PC-9 (cell line): ENCODE data around the gene CHD5. TPM values are rescaled to one million over a fixed set of nuclear protein-coding genes. Genes with fewer than 3 reads are reported as not detected.
A peak's percentile ranks its signal among the peaks of the same experiment; 100 is the strongest.

Source experiments
- BruUV-seq: library from RNA; stranded (reverse); fragments of 400-500 nt; replicated peaks from 2 replicates; lab custom pipeline; 2021; lab: Mats Ljungman, UMichigan
- CTCF ChIA-PET: fragments of 300-600 bp; sonication (Branson Sonifier 250); formaldehyde crosslinking; loops from one replicate; lab custom pipeline; 2022; ENCODE audit warnings: antibody characterized with exemption; lab: Charles Lee
- POLR2A ChIA-PET: fragments of 300-600 bp; sonication (Branson Sonifier 250); formaldehyde crosslinking; loops from one replicate; lab custom pipeline; 2022; ENCODE audit warnings: antibody characterized with exemption; ENCODE audit not compliant: unreplicated experiment; lab: Charles Lee
- DNase-seq, 2 experiments: peaks; one replicate each; pipeline versions ENCODE4 v3.0.0 to v3.0.0-alpha.2; 2015 to 2022; ENCODE audit warnings: mixed read lengths in 1 of 2
- H2AFZ ChIP-seq: fragments of 200-600 bp; sonication (generic); 2 replicates; pipeline ENCODE4 v1.8.1; 2017; ENCODE audit warnings: antibody characterized with exemption
- H3F3A ChIP-seq: fragments of 200-600 bp; sonication (generic); 2 replicates; pipeline ENCODE4 v1.8.1; 2017; ENCODE audit warnings: antibody characterized with exemption, mild to moderate bottlenecking, low read depth; ENCODE audit not compliant: insufficient read depth
- H3K27ac ChIP-seq: fragments of 200-600 bp; sonication (generic); 2 replicates; pipeline ENCODE4 v1.6.1; 2016; ENCODE audit warnings: mixed run types
- H3K27me3 ChIP-seq: fragments of 200-600 bp; sonication (generic); 2 replicates; pipeline ENCODE4 v1.6.1; 2016; ENCODE audit warnings: low read depth, mixed run types; ENCODE audit not compliant: insufficient read depth
- H3K36me3 ChIP-seq: fragments of 200-600 bp; sonication (generic); 2 replicates; pipeline ENCODE4 v1.6.1; 2016; ENCODE audit warnings: low read depth, mixed run types
- H3K4me1 ChIP-seq: fragments of 200-600 bp; sonication (generic); replicated peaks from 2 replicates; pipeline ENCODE4 v1.6.1; 2016; ENCODE audit warnings: mixed run types; ENCODE audit not compliant: insufficient read depth
- H3K4me2 ChIP-seq: fragments of 200-600 bp; sonication (generic); 2 replicates; pipeline ENCODE4 v1.6.1; 2017; ENCODE audit warnings: mixed run types
- H3K4me3 ChIP-seq: fragments of 200-600 bp; sonication (generic); 2 replicates; pipeline ENCODE4 v1.6.1; 2016; ENCODE audit warnings: mixed run types
- H3K79me2 ChIP-seq: fragments of 200-600 bp; sonication (generic); 2 replicates; pipeline ENCODE4 v1.6.1; 2017; ENCODE audit warnings: low read depth, mixed run types
- H3K9me2 ChIP-seq: fragments of 200-600 bp; sonication (generic); 2 replicates; pipeline ENCODE4 v1.8.1; 2017; ENCODE audit warnings: mild to moderate bottlenecking; ENCODE audit not compliant: insufficient read depth
- H3K9me3 ChIP-seq: fragments of 200-600 bp; sonication (generic); 2 replicates; pipeline ENCODE4 v1.8.1; 2016; ENCODE audit warnings: low read depth; ENCODE audit not compliant: insufficient read depth
- H4K20me1 ChIP-seq: fragments of 200-600 bp; sonication (generic); 2 replicates; pipeline ENCODE4 v1.8.1; 2017; ENCODE audit not compliant: insufficient read depth
- EZH2 ChIP-seq: fragments of 200-600 bp; sonication (generic); IDR thresholded peaks from 2 replicates; pipeline ENCODE4 v1.8.0; 2017; ENCODE audit warnings: antibody characterized with exemption, low read depth
- intact Hi-C: fragments of 100-400 bp; cut with micrococcal nuclease; formaldehyde crosslinking; loops from one replicate; pipeline ENCODE4 v1.10.0; 2022; ENCODE audit not compliant: unreplicated experiment
- total RNA-seq: library from RNA; stranded (reverse); gene quantifications from 2 replicates; pipeline ENCODE4 v1.2.3, GENCODE V29; 2021
- TF ChIP-seq, protein P1 (sequence below): fragments of 200-600 bp; sonication (generic); conservative IDR thresholded peaks from 2 replicates; pipeline ENCODE4 v1.6.1; 2017; ENCODE audit warnings: mixed run types, antibody characterized with exemption, mild to moderate bottlenecking, moderate library complexity

The CHD5 gene
- total RNA-seq, 1 experiment from 2014 or later, result 0.50 TPM

DNA sequence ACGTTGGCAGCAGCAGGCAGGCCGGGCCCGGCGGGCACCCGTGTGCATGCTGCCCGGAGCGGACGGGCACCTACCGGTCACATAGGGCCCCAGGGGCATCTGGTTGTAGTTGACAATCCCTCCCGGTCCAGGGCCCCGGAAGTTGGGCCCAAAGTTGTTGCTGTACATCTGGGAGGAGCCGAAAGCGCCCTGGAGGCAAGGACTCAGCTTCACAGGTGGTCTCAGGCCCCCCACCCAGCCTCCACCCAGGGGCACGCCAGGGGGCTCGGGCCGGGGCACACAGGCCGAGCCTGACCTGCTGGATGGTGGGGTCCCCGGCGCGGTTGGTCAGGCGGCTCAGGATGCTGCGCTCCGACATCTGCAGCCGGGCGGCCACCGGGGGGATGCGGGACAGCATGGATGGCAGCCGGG is 73.8 kb downstream of the CHD5 start:
- intact Hi-C loops, result no loop called here
- ChIA-PET CTCF (interaction anchor here (0.7 kb wide), 1 partner anchor 25 kb away, joined by 3 read pairs; no protein-coding TSS in a partner anchor), POLR2A (no interaction called here)
- Histone ChIP-seq H3F3A (no peaks in the 10 kb centered on the region), H3K9me3 (no peaks in the 10 kb centered on the region), H2AFZ (no peak overlapping the region), H3K27me3 (peaks cover 13% of the 10 kb centered on the region; the same call in 1 of the 2 replicates), H3K4me3 (no peak overlapping the region), H3K27ac (no peak overlapping the region), H3K79me2 (no peaks in the 10 kb centered on the region), H3K4me1 (no peaks in the 10 kb centered on the region), H3K36me3 (no peaks in the 10 kb centered on the region), H4K20me1 (no peaks in the 10 kb centered on the region), H3K9me2 (no peaks in the 10 kb centered on the region), H3K4me2 (no peak overlapping the region)
- DNase-seq, result no peak
- no TSS peak for BruUV-seq
- no peak for TF ChIP-seq EZH2
- TF ChIP-seq, protein P1, sequence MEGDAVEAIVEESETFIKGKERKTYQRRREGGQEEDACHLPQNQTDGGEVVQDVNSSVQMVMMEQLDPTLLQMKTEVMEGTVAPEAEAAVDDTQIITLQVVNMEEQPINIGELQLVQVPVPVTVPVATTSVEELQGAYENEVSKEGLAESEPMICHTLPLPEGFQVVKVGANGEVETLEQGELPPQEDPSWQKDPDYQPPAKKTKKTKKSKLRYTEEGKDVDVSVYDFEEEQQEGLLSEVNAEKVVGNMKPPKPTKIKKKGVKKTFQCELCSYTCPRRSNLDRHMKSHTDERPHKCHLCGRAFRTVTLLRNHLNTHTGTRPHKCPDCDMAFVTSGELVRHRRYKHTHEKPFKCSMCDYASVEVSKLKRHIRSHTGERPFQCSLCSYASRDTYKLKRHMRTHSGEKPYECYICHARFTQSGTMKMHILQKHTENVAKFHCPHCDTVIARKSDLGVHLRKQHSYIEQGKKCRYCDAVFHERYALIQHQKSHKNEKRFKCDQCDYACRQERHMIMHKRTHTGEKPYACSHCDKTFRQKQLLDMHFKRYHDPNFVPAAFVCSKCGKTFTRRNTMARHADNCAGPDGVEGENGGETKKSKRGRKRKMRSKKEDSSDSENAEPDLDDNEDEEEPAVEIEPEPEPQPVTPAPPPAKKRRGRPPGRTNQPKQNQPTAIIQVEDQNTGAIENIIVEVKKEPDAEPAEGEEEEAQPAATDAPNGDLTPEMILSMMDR, result no peak

DNA sequence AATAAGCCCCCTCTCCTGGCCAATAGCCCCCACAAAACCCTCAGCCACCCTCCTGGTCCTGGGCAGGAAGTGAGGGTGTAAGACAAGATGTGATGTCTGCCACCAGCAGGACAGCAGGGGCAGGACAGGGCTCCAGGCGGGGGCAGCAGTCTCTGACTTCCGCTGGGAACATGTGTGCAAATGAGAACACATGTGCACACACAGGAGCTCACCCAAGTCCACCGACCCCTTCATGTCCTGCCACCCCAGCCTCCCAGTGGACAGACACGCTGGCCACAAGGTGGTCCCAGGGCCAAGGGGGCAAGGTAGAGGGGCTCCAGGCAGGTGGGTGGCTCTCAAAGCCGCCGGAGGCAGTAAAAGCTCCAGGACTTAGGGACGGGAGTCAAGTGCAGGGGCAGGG is 74.4 kb downstream of the CHD5 start:
- Histone ChIP-seq H3F3A (no peaks in the 10 kb centered on the region), H3K4me3 (no peak overlapping the region), H3K4me2 (no peak overlapping the region), H3K9me2 (no peaks in the 10 kb centered on the region), H3K36me3 (no peaks in the 10 kb centered on the region), H2AFZ (no peak overlapping the region), H3K27ac (no peak overlapping the region), H3K79me2 (no peaks in the 10 kb centered on the region), H4K20me1 (no peaks in the 10 kb centered on the region), H3K9me3 (no peaks in the 10 kb centered on the region), H3K27me3 (peaks cover 13% of the 10 kb centered on the region; the same call in 1 of the 2 replicates), H3K4me1 (no peaks in the 10 kb centered on the region)
- no TSS peak for BruUV-seq
- intact Hi-C loops, result no loop called here
- POLR2A ChIA-PET, result no interaction called here
- no peak for DNase-seq
- TF ChIP-seq, protein P1, result no peak
- TF ChIP-seq EZH2, result no peak
- CTCF ChIA-PET, result interaction anchor here (0.7 to 1.0 kb wide), 2 partner anchors 26 to 139 kb away, joined by 3 to 10 read pairs; no protein-coding TSS in a partner anchor

DNA sequence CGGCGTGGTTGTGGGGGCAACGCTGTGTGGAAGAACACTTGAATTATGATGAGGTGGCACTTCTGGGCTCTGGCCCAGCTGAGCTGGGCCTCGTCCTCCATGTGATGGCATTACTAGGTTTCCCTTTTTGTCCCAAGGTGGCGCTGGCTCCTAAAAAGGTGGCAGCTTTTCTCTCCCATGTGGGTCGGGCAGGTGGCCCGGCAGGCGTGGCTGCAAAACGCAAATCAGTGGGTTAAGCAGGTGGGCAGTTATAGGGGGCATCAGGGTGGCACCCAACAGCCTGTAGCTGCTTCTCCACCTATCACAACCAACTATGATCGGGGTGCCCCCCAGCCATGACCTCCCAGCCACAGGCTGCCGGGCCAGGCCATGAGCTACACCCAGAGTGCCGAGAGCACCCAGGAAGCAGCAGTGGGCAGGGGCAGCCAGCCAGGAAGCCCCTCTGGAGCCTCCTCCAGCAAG is 74.9 kb downstream of the CHD5 start:
- Histone ChIP-seq H4K20me1 (no peaks in the 10 kb centered on the region), H3K27me3 (peaks cover 13% of the 10 kb centered on the region; the same call in 1 of the 2 replicates), H3K36me3 (no peaks in the 10 kb centered on the region), H2AFZ (no peak overlapping the region), H3F3A (no peaks in the 10 kb centered on the region), H3K27ac (no peak overlapping the region), H3K9me3 (no peaks in the 10 kb centered on the region), H3K4me1 (no peaks in the 10 kb centered on the region), H3K9me2 (no peaks in the 10 kb centered on the region), H3K79me2 (no peaks in the 10 kb centered on the region), H3K4me3 (no peak overlapping the region), H3K4me2 (no peak overlapping the region)
- TF ChIP-seq EZH2, result no peak
- TF ChIP-seq, protein P1, result peak; percentile 38; the same call in 1 of the 2 replicates
- no TSS peak for BruUV-seq
- peak; percentile 26 to 29 for DNase-seq
- CTCF ChIA-PET, result interaction anchor here (0.7 to 1.0 kb wide), 2 partner anchors 140 to 154 kb away, joined by 4 to 10 read pairs; no protein-coding TSS in a partner anchor
- intact Hi-C loops, result no loop called here
- POLR2A ChIA-PET, result interaction anchor here (0.7 kb wide), 1 partner anchor 240 kb away, joined by 3 read pairs; no protein-coding TSS in a partner anchor
